Tibial artery (tissue), 4 donors: ENCODE results near the gene OSTN.
A peak's percentile ranks its signal among the peaks of the same experiment; 100 is the strongest.
"Not testable (repeated sequence)": the region's sequence is repeated elsewhere in the genome, so short reads cannot be mapped to it uniquely, and the experiment has no call there.

Experiments used
- DNase-seq, 2 donors: peaks; one replicate each; pipeline ENCODE4 v3.0.0-alpha.2; 2019
- H3K27ac ChIP-seq, 2 donors: fragments of 200-600 bp; sonication (generic) in 1 of 2; 1 replicate in 1 of 2; 2 replicates in 1 of 2; pipeline ENCODE4 v1.5.1; 2018 to 2019; ENCODE audit warnings: mild to moderate bottlenecking in 1 of 2
- H3K27me3 ChIP-seq, 2 donors: fragments of 200-600 bp; sonication (generic) in 1 of 2; one replicate each; pipeline versions ENCODE4 v1.5.1 to v1.6.0; 2016 to 2019
- H3K36me3 ChIP-seq, 3 donors: fragments of 200-600 bp; sonication (generic) in 2 of 3; one replicate each; pipeline ENCODE4 v1.5.1; 2016 to 2019; ENCODE audit warnings: mild to moderate bottlenecking in 2 of 3
- H3K4me1 ChIP-seq, 4 donors: fragments of 200-600 bp; sonication (generic) in 2 of 4; 1 replicate in 3 of 4; 2 replicates in 1 of 4; pipeline ENCODE4 v1.5.1; 2016 to 2019
- H3K4me3 ChIP-seq, 2 donors: fragments of 200-600 bp; sonication (generic) in 1 of 2; 1 replicate in 1 of 2; 2 replicates in 1 of 2; pipeline ENCODE4 v1.5.1; 2018 to 2019; ENCODE audit warnings: mild to moderate bottlenecking in 2 of 2
- H3K9me3 ChIP-seq, 3 donors: fragments of 200-600 bp; sonication (generic) in 1 of 3; one replicate each; pipeline ENCODE4 v1.5.1; 2016 to 2019
- CTCF ChIP-seq, 2 experiments: fragments of 200-600 bp in 1 of 2; fragments of 450-650 bp in 1 of 2; IDR thresholded peaks; one replicate each; pipeline ENCODE4 v1.5.1; 2017 to 2019; ENCODE audit warnings: antibody characterized with exemption in 2 of 2, mild to moderate bottlenecking in 1 of 2, moderate library complexity in 1 of 2
- intact Hi-C: fragments of 100-400 bp; cut with DNase I; formaldehyde crosslinking; loops from one replicate; pipeline ENCODE4 v1.15.0; 2023; ENCODE audit warnings: low total_unique reads

The OSTN gene

GRCh38 chr3:191239407-191240031 is 40.5 kb downstream of the OSTN start:
- intact Hi-C loops = no loop called here

DNA sequence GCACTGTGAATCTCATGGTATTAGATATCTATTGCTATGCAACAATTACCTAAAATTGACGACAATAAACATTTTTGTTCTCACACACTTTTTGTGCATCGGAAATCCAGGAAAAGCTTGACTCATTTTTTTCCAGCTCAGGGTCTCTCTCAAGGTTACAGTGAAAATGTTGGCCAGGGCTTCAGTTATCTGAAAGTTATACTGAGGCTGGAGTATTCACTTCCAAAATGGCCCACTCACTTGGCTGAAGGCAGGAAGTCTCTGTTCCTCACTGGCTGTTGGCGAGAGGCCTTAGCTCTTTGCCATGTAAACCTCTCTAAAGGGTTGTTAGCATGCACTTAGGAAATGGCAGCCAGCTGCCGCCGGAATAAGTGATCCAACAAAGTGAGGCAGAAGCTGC is 41.4 kb downstream of the OSTN start:
- Histone ChIP-seq H3K36me3 (no peaks in the 10 kb centered on the region), H3K4me1 (peaks cover 0 to 13% (median 0%) of the 10 kb centered on the region in 4 donors), H3K9me3 (no peaks in the 10 kb centered on the region), H3K27me3 (no peaks in the 10 kb centered on the region), H3K27ac (no peak overlapping the region), H3K4me3 (no peak overlapping the region)
- DNase-seq = no peak
- intact Hi-C loops = no loop called here
- no peak for TF ChIP-seq CTCF (IDR thresholded peaks at IDR 0.05)

More at GRCh38 chr3:191239407-191240031, 40.5 kb downstream of the OSTN start:
- H3K9me3 ChIP-seq = no peaks in the 10 kb centered on the region
- H3K27me3 ChIP-seq = no peaks in the 10 kb centered on the region
- no peak overlapping the region for H3K4me3 ChIP-seq
- no peak for DNase-seq
- no peak overlapping the region for H3K27ac ChIP-seq
- no peak for TF ChIP-seq CTCF (IDR thresholded peaks at IDR 0.05)
- H3K4me1 ChIP-seq = peaks cover 0 to 13% (median 0%) of the 10 kb centered on the region in 4 donors
- no peaks in the 10 kb centered on the region for H3K36me3 ChIP-seq

DNA sequence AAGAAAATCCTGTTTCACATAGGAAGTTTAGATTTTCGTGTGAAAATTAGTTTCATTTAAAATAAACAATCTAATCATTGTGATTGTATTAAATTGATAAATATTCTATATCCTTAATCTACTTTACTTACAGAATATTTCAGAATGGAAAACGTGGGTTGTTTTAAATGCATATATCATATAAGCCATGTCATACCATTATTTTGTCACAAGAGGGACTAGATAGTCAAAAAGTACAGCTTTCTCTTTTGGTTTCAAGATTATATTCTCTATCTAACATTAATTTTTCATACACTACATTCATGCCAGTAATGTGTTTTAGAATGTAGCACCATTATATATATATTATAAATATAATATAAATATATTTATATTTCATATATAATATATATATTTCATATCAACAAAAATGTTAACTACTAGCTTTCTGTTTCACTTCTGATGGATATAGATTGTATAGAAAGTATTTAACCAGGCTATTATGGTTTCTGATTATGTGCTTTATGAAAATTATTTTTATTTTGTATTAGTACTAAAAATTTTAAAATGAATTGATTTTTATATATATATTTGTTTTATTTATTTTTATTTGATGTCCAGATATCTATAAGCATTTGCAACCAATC is 45.3 kb downstream of the OSTN start:
- Histone ChIP-seq H3K27me3 (no peaks in the 10 kb centered on the region), H3K4me3 (no peak overlapping the region), H3K4me1 (no peaks in the 10 kb centered on the region), H3K27ac (no peak overlapping the region), H3K36me3 (no peaks in the 10 kb centered on the region), H3K9me3 (no peaks in the 10 kb centered on the region)
- intact Hi-C loops = no loop called here
- peak; percentile 40 to 51 for TF ChIP-seq CTCF (IDR thresholded peaks at IDR 0.05)
- DNase-seq = no peak

DNA sequence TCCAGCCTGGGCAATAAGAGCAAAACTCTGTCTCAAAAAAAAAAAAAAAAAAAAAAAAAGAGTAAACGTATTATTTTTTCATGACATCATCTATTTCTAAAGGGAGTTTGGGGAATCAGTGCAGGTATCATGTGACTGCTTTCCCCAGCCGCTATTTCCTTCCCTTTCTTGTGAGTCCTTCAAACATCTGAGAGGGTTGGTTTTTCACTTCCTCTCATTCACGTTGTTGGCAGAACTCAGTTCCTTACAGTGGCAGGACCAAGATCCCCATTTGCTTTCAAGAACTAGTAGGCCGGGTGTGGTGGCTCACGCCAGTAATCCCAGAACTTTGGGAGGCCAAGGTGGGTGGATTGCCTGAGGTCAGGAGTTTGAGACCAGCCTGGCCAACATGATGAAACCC is 47.0 kb downstream of the OSTN start:
- H3K27ac ChIP-seq = not testable (repeated sequence)

DNA sequence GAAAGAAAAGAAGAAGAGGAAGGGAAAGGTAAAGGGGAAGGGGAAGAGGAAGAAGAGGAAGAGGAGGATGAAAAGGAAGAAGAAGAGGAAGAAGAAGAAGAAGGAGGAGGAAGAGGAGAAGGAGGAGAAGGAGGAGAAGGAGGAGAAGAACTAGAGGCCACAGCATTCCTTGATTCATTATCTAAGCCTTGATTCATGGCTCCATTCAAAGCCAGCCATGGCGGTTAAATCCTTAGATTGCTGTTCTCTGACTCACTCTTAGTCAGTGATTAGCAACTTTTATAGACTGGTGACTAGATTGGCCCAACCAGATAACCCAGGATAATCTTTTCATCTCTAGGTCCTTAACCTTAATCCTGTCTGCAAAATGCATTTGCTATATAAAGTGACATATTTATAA is 47.6 kb downstream of the OSTN start:
- DNase-seq = no peak
- H3K36me3 ChIP-seq = no peaks in the 10 kb centered on the region
- H3K4me3 ChIP-seq = no peak overlapping the region
- H3K27me3 ChIP-seq = no peaks in the 10 kb centered on the region
- no peaks in the 10 kb centered on the region for H3K9me3 ChIP-seq
- intact Hi-C loops = no loop called here
- no peak for TF ChIP-seq CTCF (IDR thresholded peaks at IDR 0.05)
- H3K27ac ChIP-seq = no peak overlapping the region
- no peaks in the 10 kb centered on the region for H3K4me1 ChIP-seq

More for the DNA sequence above, 47.0 kb downstream of the OSTN start:
- H3K27me3 ChIP-seq, H3K4me1 ChIP-seq, H3K36me3 ChIP-seq, H3K4me3 ChIP-seq, H3K9me3 ChIP-seq, intact Hi-C loops: not testable (repeated sequence)
- DNase-seq = peak in 1 of 2 donors; percentile 49

- no peak overlapping the region for H3K27ac ChIP-seq
- H3K27me3 ChIP-seq = no peaks in the 10 kb centered on the region
- H3K36me3 ChIP-seq = no peaks in the 10 kb centered on the region
- no peaks in the 10 kb centered on the region for H3K4me1 ChIP-seq
- H3K4me3 ChIP-seq = no peak overlapping the region
- no peaks in the 10 kb centered on the region for H3K9me3 ChIP-seq
- no peak for TF ChIP-seq CTCF (IDR thresholded peaks at IDR 0.05)
- DNase-seq = no peak
- intact Hi-C loops = no loop called here
Observed at GRCh38 chr3:191253089-191253799, 54.2 kb downstream of the OSTN start.
